ENCODE measurements around the gene DDX10.

DNA sequence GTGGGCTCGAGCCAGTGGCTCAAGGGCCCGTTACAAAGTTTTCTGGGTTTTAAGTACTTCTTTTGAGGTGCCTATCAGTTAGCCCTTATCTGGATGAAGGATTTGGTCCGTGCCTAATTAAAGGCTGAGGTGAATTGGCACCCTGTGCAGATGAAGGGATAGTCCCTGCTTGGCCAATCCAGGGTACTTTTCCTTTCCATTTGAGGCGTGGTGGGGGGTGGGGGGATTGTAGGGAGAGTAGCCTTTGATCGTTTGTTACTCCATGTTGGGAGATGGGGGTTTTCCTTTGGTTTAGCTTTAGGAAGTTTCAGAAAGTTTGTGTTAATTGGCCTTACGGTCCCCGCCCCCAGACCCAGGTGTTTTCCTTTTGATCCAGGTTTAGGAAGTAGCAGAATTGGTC is 170.8 kb downstream of the DDX10 start:
- TF ChIP-seq, protein P1, sequence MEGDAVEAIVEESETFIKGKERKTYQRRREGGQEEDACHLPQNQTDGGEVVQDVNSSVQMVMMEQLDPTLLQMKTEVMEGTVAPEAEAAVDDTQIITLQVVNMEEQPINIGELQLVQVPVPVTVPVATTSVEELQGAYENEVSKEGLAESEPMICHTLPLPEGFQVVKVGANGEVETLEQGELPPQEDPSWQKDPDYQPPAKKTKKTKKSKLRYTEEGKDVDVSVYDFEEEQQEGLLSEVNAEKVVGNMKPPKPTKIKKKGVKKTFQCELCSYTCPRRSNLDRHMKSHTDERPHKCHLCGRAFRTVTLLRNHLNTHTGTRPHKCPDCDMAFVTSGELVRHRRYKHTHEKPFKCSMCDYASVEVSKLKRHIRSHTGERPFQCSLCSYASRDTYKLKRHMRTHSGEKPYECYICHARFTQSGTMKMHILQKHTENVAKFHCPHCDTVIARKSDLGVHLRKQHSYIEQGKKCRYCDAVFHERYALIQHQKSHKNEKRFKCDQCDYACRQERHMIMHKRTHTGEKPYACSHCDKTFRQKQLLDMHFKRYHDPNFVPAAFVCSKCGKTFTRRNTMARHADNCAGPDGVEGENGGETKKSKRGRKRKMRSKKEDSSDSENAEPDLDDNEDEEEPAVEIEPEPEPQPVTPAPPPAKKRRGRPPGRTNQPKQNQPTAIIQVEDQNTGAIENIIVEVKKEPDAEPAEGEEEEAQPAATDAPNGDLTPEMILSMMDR (IDR thresholded peaks at IDR 0.05; ENCODE audit: low read depth, low read length) = no peak
- no peak for TF ChIP-seq POLR2A (IDR thresholded peaks at IDR 0.05; ENCODE audit: extremely low read depth, insufficient read length)

All from NB4 (cell line).